SK-N-SH (cell line): ENCODE data around the gene GOLGA6C. TPM values are rescaled to one million over a fixed set of nuclear protein-coding genes. Genes with fewer than 3 reads are reported as not detected.

Source experiments
- CTCF ChIA-PET: fragments of 300-600, 350-600 bp; formaldehyde crosslinking; extraction: SDS; loops from one replicate; lab custom pipeline; 2021; lab: Yijun Ruan, JAX
- POLR2A ChIA-PET: fragments of 350-600 bp; sonication (Branson Sonifier 250); formaldehyde crosslinking; extraction: SDS; loops from one replicate; lab custom pipeline; 2020; ENCODE audit warnings: antibody characterized with exemption, inconsistent platforms; lab: Yijun Ruan, JAX
- DNase-seq: peaks from one replicate; pipeline ENCODE4 v3.0.0; 2012
- H2AFZ ChIP-seq: fragments of 200-600 bp; sonication (generic); 2 replicates; pipeline ENCODE4 v1.8.1; 2016; ENCODE audit warnings: antibody characterized with exemption, mild to moderate bottlenecking, low read depth
- H3F3A ChIP-seq: fragments of 200-600 bp; sonication (generic); replicated peaks from 2 replicates; pipeline ENCODE3; 2016; ENCODE audit warnings: antibody characterized with exemption, mild to moderate bottlenecking; ENCODE audit not compliant: insufficient read depth
- H3K27ac ChIP-seq, 2 experiments: fragments of 200-500 bp in 1 of 2; fragments of 200-600 bp in 1 of 2; sonication (Bioruptor generic) in 1 of 2; sonication (generic), shearing (Covaris generic) in 1 of 2; 2 replicates each; pipeline versions ENCODE4 v1.5.1 to v1.6.1; 2014 to 2016; ENCODE audit warnings: low read depth in 2 of 2, inconsistent platforms in 1 of 2, low read length in 1 of 2, mild to moderate bottlenecking in 1 of 2, mixed read lengths in 1 of 2
- H3K27me3 ChIP-seq: fragments of 200-600 bp; sonication (generic), shearing (Covaris generic); 2 replicates; pipeline ENCODE4 v1.6.1; 2016; ENCODE audit warnings: mixed run types; ENCODE audit not compliant: insufficient read depth
- H3K36me3 ChIP-seq, 2 experiments: fragments of 200-500 bp in 1 of 2; fragments of 200-600 bp in 1 of 2; sonication (Bioruptor generic) in 1 of 2; sonication (generic) in 1 of 2; replicated peaks in 1 of 2; 2 replicates each; pipeline versions ENCODE3 to v1.5.1; 2014 to 2016; ENCODE audit warnings: low read length in 1 of 2, mild to moderate bottlenecking in 1 of 2; ENCODE audit not compliant: insufficient read depth in 2 of 2, control insufficient read depth in 1 of 2
- H3K4me1 ChIP-seq, 2 experiments: fragments of 200-500 bp in 1 of 2; fragments of 200-600 bp in 1 of 2; sonication (Bioruptor generic) in 1 of 2; sonication (generic), shearing (Covaris generic) in 1 of 2; 2 replicates each; pipeline versions ENCODE4 v1.5.1 to v1.6.1; 2014 to 2016; ENCODE audit warnings: low read depth in 1 of 2, low read length in 1 of 2, mixed run types in 1 of 2; ENCODE audit not compliant: insufficient read depth in 2 of 2, control insufficient read depth in 1 of 2
- H3K4me2 ChIP-seq: fragments of 200-600 bp; sonication (generic), shearing (Covaris generic); 2 replicates; pipeline ENCODE4 v1.6.1; 2017; ENCODE audit warnings: mixed run types
- H3K4me3 ChIP-seq, 2 experiments: fragments of 200-500 bp in 1 of 2; fragments of 200-600 bp in 1 of 2; sonication (Bioruptor generic) in 1 of 2; sonication (generic), shearing (Covaris generic) in 1 of 2; 2 replicates each; pipeline versions ENCODE4 v1.5.1 to v1.8.1; 2014 to 2016; ENCODE audit warnings: low read depth in 2 of 2, inconsistent platforms in 1 of 2, low read length in 1 of 2, mild to moderate bottlenecking in 1 of 2, mixed read lengths in 1 of 2, moderate library complexity in 1 of 2
- H3K79me2 ChIP-seq: fragments of 200-600 bp; sonication (generic); 2 replicates; pipeline ENCODE4 v1.8.1; 2017; ENCODE audit warnings: mild to moderate bottlenecking; ENCODE audit not compliant: insufficient read depth
- H3K9ac ChIP-seq: fragments of 200-600 bp; sonication (generic); 2 replicates; pipeline ENCODE4 v1.6.1; 2017; ENCODE audit warnings: mixed run types
- H3K9me2 ChIP-seq: fragments of 200-600 bp; sonication (generic); 2 replicates; pipeline ENCODE4 v1.6.1; 2017; ENCODE audit warnings: mixed run types
- H3K9me3 ChIP-seq: fragments of 200-600 bp; sonication (generic); 2 replicates; pipeline ENCODE4 v1.6.1; 2017; ENCODE audit warnings: mixed run types, mild to moderate bottlenecking, moderate library complexity
- H4K20me1 ChIP-seq: fragments of 200-600 bp; sonication (generic); 2 replicates; pipeline ENCODE4 v1.6.1; 2017; ENCODE audit warnings: mild to moderate bottlenecking, mixed run types; ENCODE audit not compliant: insufficient read depth
- CHD2 ChIP-seq: fragments of 150-350 bp; IDR thresholded peaks from 2 replicates; pipeline ENCODE4 v1.6.1; 2018; ENCODE audit warnings: low read length; ENCODE audit not compliant: partially characterized antibody
- ELF1 ChIP-seq: IDR thresholded peaks from 2 replicates; pipeline ENCODE4 v1.4.0; 2012
- EP300 ChIP-seq, 2 experiments: IDR thresholded peaks; 2 replicates each; pipeline versions ENCODE4 v1.4.0 to v1.6.1; 2012; ENCODE audit warnings: borderline replicate concordance in 1 of 2, low read depth in 1 of 2, low read length in 1 of 2
- FOSL2 ChIP-seq: IDR thresholded peaks from 2 replicates; pipeline ENCODE4 v1.4.0; 2012; ENCODE audit warnings: low read depth, mild to moderate bottlenecking, moderate library complexity, borderline replicate concordance
- FOXJ3 ChIP-seq: sonication (generic); formaldehyde crosslinking; IDR thresholded peaks from 2 replicates; pipeline ENCODE4 v1.5.1; 2020; ENCODE audit warnings: mild to moderate bottlenecking, missing genetic modification reagents
- GABPA ChIP-seq: IDR thresholded peaks from 2 replicates; pipeline ENCODE4 v1.4.0; 2012; ENCODE audit warnings: low read depth, mild to moderate bottlenecking
- GATA2 ChIP-seq: sonication (generic); formaldehyde crosslinking; IDR thresholded peaks from 2 replicates; pipeline ENCODE4 v1.5.0; 2020; ENCODE audit warnings: mild to moderate bottlenecking, missing genetic modification reagents
- JUND ChIP-seq: IDR thresholded peaks from 2 replicates; pipeline ENCODE4 v1.4.0; 2012
- MEF2A ChIP-seq: IDR thresholded peaks from 2 replicates; pipeline ENCODE4 v1.4.0; 2012; ENCODE audit warnings: low read depth, borderline replicate concordance
- MXI1 ChIP-seq: IDR thresholded peaks from 2 replicates; pipeline ENCODE4 v1.6.1; 2012; ENCODE audit warnings: mild to moderate bottlenecking, low read depth, low read length, improper control_type of control experiment
- NFIC ChIP-seq: IDR thresholded peaks from 2 replicates; pipeline ENCODE4 v1.4.0; 2012; ENCODE audit warnings: borderline replicate concordance
- POLR2AphosphoS5 ChIP-seq: IDR thresholded peaks from 2 replicates; pipeline ENCODE4 v1.6.1; 2012; ENCODE audit warnings: low read depth, low read length
- RFX5 ChIP-seq: IDR thresholded peaks from 2 replicates; pipeline ENCODE4 v1.6.1; 2012; ENCODE audit warnings: mild to moderate bottlenecking, improper control_type of control experiment, low read length
- RXRA ChIP-seq: IDR thresholded peaks from 2 replicates; pipeline ENCODE4 v1.4.0; 2012; ENCODE audit warnings: low read depth, mild to moderate bottlenecking, borderline replicate concordance
- SIN3A ChIP-seq: IDR thresholded peaks from 2 replicates; pipeline ENCODE4 v1.6.1; 2012; ENCODE audit warnings: low read depth, mild to moderate bottlenecking, low read length, moderate library complexity, borderline replicate concordance
- WGBS: methylation state at CpG from one replicate; pipeline ENCODE4 v1.1.6; 2017; ENCODE audit warnings: low lambda C conversion rate; 5-methylcytosine and 5-hydroxymethylcytosine counted together
- polyA plus RNA-seq, 3 experiments: library from polyadenylated mRNA; depleted of rRNA; stranded (reverse); fragments of >200 nt; gene quantifications; 2 replicates each; pipeline ENCODE4 v1.2.3, GENCODE V29; 2012
- TF ChIP-seq, protein P1 (sequence below): fragments of 150-350 bp; IDR thresholded peaks from 2 replicates; pipeline ENCODE4 v1.6.1; 2016; ENCODE audit warnings: mild to moderate bottlenecking, low read depth, low read length
- TF ChIP-seq, protein P2 (sequence below): IDR thresholded peaks from 2 replicates; pipeline ENCODE4 v1.4.0; 2012; ENCODE audit warnings: low read depth, borderline replicate concordance
- TF ChIP-seq, protein P3 (sequence below): IDR thresholded peaks from 2 replicates; pipeline ENCODE4 v1.4.0; 2012; ENCODE audit warnings: low read depth, borderline replicate concordance

The GOLGA6C gene
- polyA plus RNA-seq, 1 of the 3 experiments (the other 2 are of a cell fraction): not detected

DNA sequence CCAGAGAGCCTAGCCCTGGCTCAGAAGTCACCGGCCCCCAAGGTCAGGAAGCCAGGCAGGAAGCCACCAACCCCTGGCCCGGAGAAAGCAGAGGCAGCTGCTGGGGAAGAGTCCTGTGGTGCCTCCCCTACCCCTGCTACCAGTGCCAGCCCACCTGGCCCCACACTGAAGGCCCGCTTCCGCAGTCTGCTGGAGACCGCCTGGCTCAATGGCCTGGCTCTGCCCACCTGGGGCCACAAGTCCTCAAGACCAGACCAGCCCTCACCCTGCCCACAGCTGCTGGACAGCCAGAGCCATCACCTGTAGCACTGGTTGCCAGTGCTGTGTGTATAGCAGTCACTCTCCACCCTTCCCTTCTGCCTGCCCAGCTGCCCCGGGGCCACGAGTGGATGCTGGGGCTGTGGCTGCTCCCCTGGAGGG is 47.3 kb upstream of the GOLGA6C start (continued):
- TF ChIP-seq MXI1 (no peak), RXRA (no peak), JUND (no peak)

DNA sequence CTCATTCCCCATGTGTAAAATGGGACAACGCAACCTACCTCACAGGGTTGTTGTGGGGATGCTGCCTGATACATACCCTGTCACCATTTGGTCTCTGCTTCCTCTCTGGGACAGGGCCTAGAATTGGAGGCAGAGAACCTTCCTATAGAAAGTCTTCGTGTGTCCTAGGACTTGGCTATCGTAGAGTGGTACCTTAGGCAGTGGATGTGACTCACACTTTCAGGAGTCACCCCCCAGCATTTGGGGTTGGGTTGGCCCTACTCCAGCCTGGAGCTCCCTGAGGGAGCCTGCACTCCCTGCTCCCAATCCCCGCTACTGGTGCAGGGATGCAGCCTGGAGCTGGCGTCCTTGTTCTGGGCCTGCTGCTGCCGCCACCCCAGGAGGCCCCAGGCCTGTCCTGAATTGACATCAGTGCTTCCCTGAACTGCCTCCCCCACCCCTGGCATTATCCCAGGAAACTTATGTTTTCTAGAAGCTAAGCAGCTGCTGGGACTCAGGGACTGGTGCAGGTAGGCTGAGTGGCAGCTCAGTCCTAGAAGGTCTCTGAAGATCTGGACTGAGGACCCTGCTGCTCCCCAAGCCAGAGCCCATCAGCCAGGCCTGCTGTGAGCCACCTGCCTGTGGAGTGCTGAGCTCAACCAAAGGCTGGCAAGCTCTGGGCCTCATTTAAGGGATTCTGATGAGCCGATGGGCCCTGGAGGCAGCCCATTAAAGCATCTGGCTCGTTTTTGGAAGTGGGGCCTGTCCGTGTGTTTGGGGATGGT is 46.5 kb upstream of the GOLGA6C start:
- no peak overlapping the region; a peak in 1 of 4 replicates for H3K27ac ChIP-seq
- peaks cover 32% of the 10 kb centered on the region; the same call in 1 of the 2 replicates for H3K79me2 ChIP-seq
- H3F3A ChIP-seq: no peaks in the 10 kb centered on the region
- H3K4me1 ChIP-seq: no peaks in the 10 kb centered on the region; a peak in 1 of 4 replicates
- H3K4me3 ChIP-seq: no peak overlapping the region
- H3K9me2 ChIP-seq: no peaks in the 10 kb centered on the region
- H3K27me3 ChIP-seq: no peaks in the 10 kb centered on the region
- peaks cover 7 to 30% of the 10 kb centered on the region in 2 experiments for H3K36me3 ChIP-seq
- H4K20me1 ChIP-seq: peaks cover 64% of the 10 kb centered on the region
- H3K9me3 ChIP-seq: no peaks in the 10 kb centered on the region
- no peak overlapping the region for H3K4me2 ChIP-seq
- DNase-seq: no peak
- ChIA-PET CTCF (interaction anchor here (1.5 kb wide), 1 partner anchor 182 kb away, joined by 9 read pairs; no protein-coding TSS in a partner anchor), POLR2A (no interaction called here)
- no peak for TF ChIP-seq SIN3A
- TF ChIP-seq GATA2: no peak
- TF ChIP-seq GABPA: no peak
- TF ChIP-seq, protein P1, sequence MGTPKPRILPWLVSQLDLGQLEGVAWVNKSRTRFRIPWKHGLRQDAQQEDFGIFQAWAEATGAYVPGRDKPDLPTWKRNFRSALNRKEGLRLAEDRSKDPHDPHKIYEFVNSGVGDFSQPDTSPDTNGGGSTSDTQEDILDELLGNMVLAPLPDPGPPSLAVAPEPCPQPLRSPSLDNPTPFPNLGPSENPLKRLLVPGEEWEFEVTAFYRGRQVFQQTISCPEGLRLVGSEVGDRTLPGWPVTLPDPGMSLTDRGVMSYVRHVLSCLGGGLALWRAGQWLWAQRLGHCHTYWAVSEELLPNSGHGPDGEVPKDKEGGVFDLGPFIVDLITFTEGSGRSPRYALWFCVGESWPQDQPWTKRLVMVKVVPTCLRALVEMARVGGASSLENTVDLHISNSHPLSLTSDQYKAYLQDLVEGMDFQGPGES: no peak
- TF ChIP-seq EP300 (IDR thresholded peaks at IDR 0.05; ENCODE audit: borderline replicate concordance in 1 of 2, low read depth in 1 of 2, low read length in 1 of 2): no peak
- no peak for TF ChIP-seq ELF1
- no peak for TF ChIP-seq POLR2AphosphoS5
- no peak for TF ChIP-seq RFX5
- TF ChIP-seq, protein P2, sequence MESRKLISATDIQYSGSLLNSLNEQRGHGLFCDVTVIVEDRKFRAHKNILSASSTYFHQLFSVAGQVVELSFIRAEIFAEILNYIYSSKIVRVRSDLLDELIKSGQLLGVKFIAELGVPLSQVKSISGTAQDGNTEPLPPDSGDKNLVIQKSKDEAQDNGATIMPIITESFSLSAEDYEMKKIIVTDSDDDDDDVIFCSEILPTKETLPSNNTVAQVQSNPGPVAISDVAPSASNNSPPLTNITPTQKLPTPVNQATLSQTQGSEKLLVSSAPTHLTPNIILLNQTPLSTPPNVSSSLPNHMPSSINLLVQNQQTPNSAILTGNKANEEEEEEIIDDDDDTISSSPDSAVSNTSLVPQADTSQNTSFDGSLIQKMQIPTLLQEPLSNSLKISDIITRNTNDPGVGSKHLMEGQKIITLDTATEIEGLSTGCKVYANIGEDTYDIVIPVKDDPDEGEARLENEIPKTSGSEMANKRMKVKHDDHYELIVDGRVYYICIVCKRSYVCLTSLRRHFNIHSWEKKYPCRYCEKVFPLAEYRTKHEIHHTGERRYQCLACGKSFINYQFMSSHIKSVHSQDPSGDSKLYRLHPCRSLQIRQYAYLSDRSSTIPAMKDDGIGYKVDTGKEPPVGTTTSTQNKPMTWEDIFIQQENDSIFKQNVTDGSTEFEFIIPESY: no peak
- TF ChIP-seq CHD2: no peak
- no peak for TF ChIP-seq JUND
- no peak for TF ChIP-seq FOXJ3 (CRISPR knock-in tag)
- TF ChIP-seq, protein P3, sequence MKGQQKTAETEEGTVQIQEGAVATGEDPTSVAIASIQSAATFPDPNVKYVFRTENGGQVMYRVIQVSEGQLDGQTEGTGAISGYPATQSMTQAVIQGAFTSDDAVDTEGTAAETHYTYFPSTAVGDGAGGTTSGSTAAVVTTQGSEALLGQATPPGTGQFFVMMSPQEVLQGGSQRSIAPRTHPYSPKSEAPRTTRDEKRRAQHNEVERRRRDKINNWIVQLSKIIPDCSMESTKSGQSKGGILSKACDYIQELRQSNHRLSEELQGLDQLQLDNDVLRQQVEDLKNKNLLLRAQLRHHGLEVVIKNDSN: no peak
- TF ChIP-seq MXI1: no peak
- no peak for TF ChIP-seq MEF2A
- TF ChIP-seq NFIC: no peak
- no peak for TF ChIP-seq FOSL2
- H3K9ac ChIP-seq: no peak overlapping the region
- 100% methylated on average over 4 of the region's 9 CpGs for WGBS
- H2AFZ ChIP-seq: no peak overlapping the region
